Astrocyte (in vitro differentiated cells and primary cell): ENCODE measurements around the gene NPTXR. TPM values are rescaled to one million over a fixed set of nuclear protein-coding genes. Genes with fewer than 3 reads are reported as not detected.

Source experiments
- DNase-seq: peaks from one replicate; pipeline ENCODE4 v3.0.0-alpha.2; 2010; ENCODE audit warnings: low read depth
- FAIRE-seq: peaks from 2 replicates; lab custom pipeline; 2011; peaks lifted over from hg19 to GRCh38; lab: Jason Lieb, UNC
- H2AFZ ChIP-seq: 2 replicates; pipeline ENCODE4 v1.6.0; 2012; ENCODE audit warnings: low read depth, low read length, inconsistent platforms
- H3K27ac ChIP-seq: 2 replicates; pipeline ENCODE4 v1.5.1; 2011; ENCODE audit warnings: low read depth, low read length, inconsistent platforms
- H3K27me3 ChIP-seq: 2 replicates; pipeline ENCODE4 v1.6.0; 2011; ENCODE audit warnings: low read length, inconsistent platforms; ENCODE audit not compliant: insufficient read depth
- H3K36me3 ChIP-seq: 2 replicates; pipeline ENCODE4 v1.5.1; 2011; ENCODE audit warnings: low read length, inconsistent platforms; ENCODE audit not compliant: insufficient read depth
- H3K4me1 ChIP-seq: 2 replicates; pipeline ENCODE4 v1.5.1; 2011; ENCODE audit warnings: low read length, inconsistent platforms; ENCODE audit not compliant: insufficient read depth
- H3K4me2 ChIP-seq: 2 replicates; pipeline ENCODE4 v1.6.0; 2012; ENCODE audit warnings: low read length, inconsistent platforms
- H3K4me3 ChIP-seq: 2 replicates; pipeline ENCODE4 v1.5.1; 2011; ENCODE audit warnings: low read depth, mild to moderate bottlenecking, low read length, inconsistent platforms; ENCODE audit not compliant: insufficient read depth
- H3K79me2 ChIP-seq: 2 replicates; pipeline ENCODE4 v1.6.0; 2012; ENCODE audit warnings: mild to moderate bottlenecking, low read length, inconsistent platforms; ENCODE audit not compliant: insufficient read depth
- H3K9ac ChIP-seq: 2 replicates; pipeline ENCODE4 v1.6.0; 2012; ENCODE audit warnings: mild to moderate bottlenecking, low read length, inconsistent platforms
- H3K9me3 ChIP-seq: 2 replicates; pipeline ENCODE4 v1.5.1; 2012; ENCODE audit warnings: low read depth, mild to moderate bottlenecking, low read length, inconsistent platforms; ENCODE audit not compliant: insufficient read depth
- H4K20me1 ChIP-seq: 2 replicates; pipeline ENCODE4 v1.6.0; 2012; ENCODE audit warnings: low read length, inconsistent platforms; ENCODE audit not compliant: insufficient read depth
- H3K27ac Mint-ChIP-seq: one replicate; pipeline ENCODE4 v1.8.0; 2021; ENCODE audit warnings: mild to moderate bottlenecking, mixed read lengths; ENCODE audit not compliant: unreplicated experiment
- H3K27me3 Mint-ChIP-seq: one replicate; pipeline ENCODE4 v1.8.0; 2021; ENCODE audit warnings: low read depth, mixed read lengths; ENCODE audit not compliant: unreplicated experiment
- H3K36me3 Mint-ChIP-seq: one replicate; pipeline ENCODE4 v1.8.0; 2021; ENCODE audit warnings: low read depth, mixed read lengths; ENCODE audit not compliant: unreplicated experiment
- H3K4me1 Mint-ChIP-seq: one replicate; pipeline ENCODE4 v1.8.0; 2021; ENCODE audit warnings: low read depth, mixed read lengths; ENCODE audit not compliant: unreplicated experiment
- H3K4me3 Mint-ChIP-seq: one replicate; pipeline ENCODE4 v1.8.0; 2021; ENCODE audit warnings: mild to moderate bottlenecking, moderate library complexity, mixed read lengths; ENCODE audit not compliant: unreplicated experiment
- H3K9me3 Mint-ChIP-seq: one replicate; pipeline ENCODE4 v1.8.0; 2021; ENCODE audit warnings: mild to moderate bottlenecking, mixed read lengths; ENCODE audit not compliant: unreplicated experiment
- CTCF ChIP-seq: IDR thresholded peaks from 2 replicates; pipeline ENCODE4 v1.5.1; 2011; ENCODE audit warnings: low read depth, mild to moderate bottlenecking, inconsistent platforms, low read length, moderate library complexity; ENCODE audit not compliant: insufficient read depth
- EZH2 ChIP-seq: IDR thresholded peaks from 2 replicates; pipeline ENCODE4 v1.6.1; 2012; ENCODE audit warnings: mild to moderate bottlenecking, low read length, inconsistent platforms; ENCODE audit not compliant: insufficient read depth
- total RNA-seq: library from RNA; stranded (reverse); gene quantifications from 2 replicates; pipeline ENCODE4 v1.2.1, GENCODE V29; 2021

The NPTXR gene
- total RNA-seq, 1 donor from 2014 or later: 5.4 TPM

- TF ChIP-seq CTCF (no peak), EZH2 (no peak)
- Mint-ChIP-seq H3K9me3 (peaks cover 1% of the 10 kb centered on the region), H3K27ac (no peak overlapping the region), H3K4me1 (peaks cover 4% of the 10 kb centered on the region), H3K4me3 (peak overlapping the region; percentile 17), H3K27me3 (peaks cover 37% of the 10 kb centered on the region), H3K36me3 (no peaks in the 10 kb centered on the region)
- Histone ChIP-seq H3K36me3 (no peaks in the 10 kb centered on the region), H3K79me2 (no peaks in the 10 kb centered on the region), H3K4me1 (peaks cover 9% of the 10 kb centered on the region), H4K20me1 (no peaks in the 10 kb centered on the region), H3K4me2 (peak overlapping the region; percentile 75), H3K27ac (no peak overlapping the region), H3K9ac (no peak overlapping the region), H3K27me3 (peaks cover 4% of the 10 kb centered on the region), H3K4me3 (no peak overlapping the region), H3K9me3 (peaks cover 4% of the 10 kb centered on the region), H2AFZ (no peak overlapping the region)
- DNase-seq (no peak), FAIRE-seq (no peak)
Observed at GRCh38 chr22:38881997-38882879, 38.4 kb upstream of the NPTXR start.

DNA sequence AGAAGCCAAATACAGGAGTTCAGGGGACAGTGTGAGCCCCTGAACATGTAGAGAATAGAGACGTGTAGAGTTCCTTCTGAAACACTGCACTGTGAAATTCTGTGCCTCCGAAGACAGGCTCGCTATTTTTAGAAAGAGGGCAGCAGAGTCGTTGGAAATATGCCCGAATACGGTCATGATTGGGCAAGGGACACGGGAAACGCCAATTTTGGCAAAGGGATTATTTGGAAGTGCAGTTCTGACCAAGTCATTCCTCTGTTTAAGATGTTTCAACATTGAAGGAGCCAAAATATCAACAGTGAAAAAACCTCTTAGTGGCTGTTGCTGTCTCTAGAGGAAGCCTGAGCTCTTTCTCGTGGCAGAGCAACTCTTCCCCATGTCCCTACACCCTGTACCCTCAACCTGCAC is 37.6 kb upstream of the NPTXR start:
- Histone ChIP-seq H3K4me3 (no peak overlapping the region), H3K9ac (peak overlapping the region; percentile 16), H3K4me1 (peaks cover 9% of the 10 kb centered on the region), H2AFZ (peak overlapping the region; percentile 45), H3K79me2 (no peaks in the 10 kb centered on the region), H4K20me1 (no peaks in the 10 kb centered on the region), H3K4me2 (peak overlapping the region; percentile 75), H3K9me3 (peaks cover 4% of the 10 kb centered on the region), H3K27ac (no peak overlapping the region), H3K36me3 (no peaks in the 10 kb centered on the region), H3K27me3 (peaks cover 4% of the 10 kb centered on the region)
- Mint-ChIP-seq H3K27me3 (peaks cover 37% of the 10 kb centered on the region), H3K36me3 (no peaks in the 10 kb centered on the region), H3K4me1 (peaks cover 4% of the 10 kb centered on the region), H3K27ac (no peak overlapping the region), H3K4me3 (no peak overlapping the region), H3K9me3 (peaks cover 1% of the 10 kb centered on the region)
- TF ChIP-seq EZH2: no peak
- no peak for TF ChIP-seq CTCF
- DNase-seq (peak; percentile 40), FAIRE-seq (peak; percentile 89)

- Mint-ChIP-seq H3K4me3 (no peak overlapping the region), H3K27me3 (peaks cover 40% of the 10 kb centered on the region), H3K27ac (no peak overlapping the region), H3K4me1 (peaks cover 4% of the 10 kb centered on the region), H3K36me3 (no peaks in the 10 kb centered on the region), H3K9me3 (peaks cover 1% of the 10 kb centered on the region)
- H3K9me3 ChIP-seq: peaks cover 4% of the 10 kb centered on the region
- no peak overlapping the region for H3K9ac ChIP-seq
- H4K20me1 ChIP-seq: no peaks in the 10 kb centered on the region
- FAIRE-seq (no peak), DNase-seq (no peak)
- H3K36me3 ChIP-seq: no peaks in the 10 kb centered on the region
- peaks cover 9% of the 10 kb centered on the region for H3K4me1 ChIP-seq
- peaks cover 9% of the 10 kb centered on the region for H3K27me3 ChIP-seq
- no peak overlapping the region for H3K4me3 ChIP-seq
- no peak overlapping the region for H3K27ac ChIP-seq
- H2AFZ ChIP-seq: no peak overlapping the region
- no peak overlapping the region for H3K4me2 ChIP-seq
- no peaks in the 10 kb centered on the region for H3K79me2 ChIP-seq
- TF ChIP-seq CTCF (no peak), EZH2 (no peak)
Observed at GRCh38 chr22:38879961-38880360, 36.1 kb upstream of the NPTXR start.
